ENCODE measurements around the gene AATK. TPM values are rescaled to one million over a fixed set of nuclear protein-coding genes. Genes with fewer than 3 reads are reported as not detected.
A peak's percentile ranks its signal among the peaks of the same experiment; 100 is the strongest.

The AATK gene
- total and polyA plus RNA-seq, 2 of the 13 experiments (the other 11 are each of a cell fraction or from before 2014, with no cell fraction given) = 2.9 to 8.4 TPM

DNA sequence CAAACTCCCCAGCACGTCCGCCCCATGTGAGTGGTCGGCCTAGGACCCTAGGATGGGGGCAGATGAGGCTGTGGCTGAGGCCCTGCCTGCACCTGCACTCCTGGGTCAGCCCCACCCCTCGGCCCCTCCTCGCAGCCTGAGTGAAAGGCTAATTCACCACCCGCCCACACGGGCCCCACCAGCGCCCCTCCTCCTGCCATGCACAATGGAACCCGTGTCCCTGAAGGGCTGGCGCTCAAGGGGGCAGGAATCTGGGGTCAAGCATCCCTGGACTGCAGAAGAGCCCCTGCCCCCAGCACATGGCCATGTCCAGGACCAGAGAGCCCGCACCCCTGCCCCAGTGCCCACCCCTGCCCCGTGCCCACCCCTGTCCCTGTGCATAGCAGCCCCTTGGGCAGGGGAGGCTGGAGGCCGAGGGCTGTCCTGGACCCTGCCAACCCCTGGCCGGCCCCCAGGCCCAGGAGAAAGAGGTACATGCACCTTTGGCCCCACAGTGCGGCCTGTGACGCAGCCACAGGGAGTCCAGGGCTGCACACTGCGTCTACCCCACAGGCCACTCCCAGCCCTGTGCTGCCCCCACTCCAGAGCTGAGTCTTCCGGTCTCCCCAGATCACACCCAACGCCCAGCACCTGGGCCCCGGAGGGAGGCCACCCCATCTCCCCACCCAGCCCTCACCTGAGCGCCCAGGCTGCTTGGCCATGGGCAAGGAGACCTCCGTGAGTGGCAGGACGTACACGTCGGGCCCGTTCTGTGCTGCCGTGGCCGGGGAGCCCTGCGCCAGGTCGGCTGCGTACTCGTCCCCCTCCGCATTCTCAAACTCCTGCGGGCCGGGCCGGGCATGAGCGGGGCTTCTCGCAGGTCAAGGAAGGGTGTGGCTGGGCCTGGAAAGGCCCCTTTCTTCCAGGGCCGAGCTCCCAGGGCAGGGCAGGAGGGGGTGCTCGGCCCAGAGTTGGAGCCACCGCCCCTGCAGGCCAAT lies 35.3 kb downstream of the AATK start (continued):
- TF ChIP-seq KDM2A (CRISPR knock-in tag; IDR thresholded peaks at IDR 0.05; ENCODE audit: borderline replicate concordance, low read depth) (0 out of 2 replicates have a peak, but pooled peaks have one; percentile 33), MBD4 (IDR thresholded peaks at IDR 0.05; ENCODE audit: borderline replicate concordance, low read length) (no peak), TBL1XR1 (IDR thresholded peaks at IDR 0.05; ENCODE audit: borderline replicate concordance, low read length, partially characterized antibody) (no peak), MAFF (IDR thresholded peaks at IDR 0.05; ENCODE audit: low read depth, low read length) (no peak), DRAP1 (CRISPR knock-in tag; IDR thresholded peaks at IDR 0.05) (0 out of 2 replicates have a peak, but pooled peaks have one; percentile 9), ZNF232 (CRISPR knock-in tag; IDR thresholded peaks at IDR 0.05; ENCODE audit: borderline replicate concordance) (no peak), ZNF768 (CRISPR knock-in tag; IDR thresholded peaks at IDR 0.05) (no peak), NR1H2 (CRISPR knock-in tag; IDR thresholded peaks at IDR 0.05; ENCODE audit: borderline replicate concordance, low read depth) (no peak), ATF3 (CRISPR knock-in tag; IDR thresholded peaks at IDR 0.05) (no peak), ZEB1 (IDR thresholded peaks at IDR 0.05; ENCODE audit: insufficient replicate concordance, low read depth) (no peak), THYN1 (CRISPR knock-in tag; IDR thresholded peaks at IDR 0.05; ENCODE audit: borderline replicate concordance, low read depth) (no peak), PCBP1 (IDR thresholded peaks at IDR 0.05; ENCODE audit: borderline replicate concordance, low read depth, low read length) (0 out of 2 replicates have a peak, but pooled peaks have one; percentile 75), NR2F2 (IDR thresholded peaks at IDR 0.05; ENCODE audit: borderline replicate concordance, low read depth) (peak; percentile 55; the same call in 1 of the 2 replicates), MYC (CRISPR knock-in tag; IDR thresholded peaks at IDR 0.05; ENCODE audit: borderline replicate concordance) (no peak; the same call in 1 of the 2 replicates), KLF15 (CRISPR knock-in tag; IDR thresholded peaks at IDR 0.05; ENCODE audit: borderline replicate concordance) (no peak), WIZ (CRISPR knock-in tag; IDR thresholded peaks at IDR 0.05) (no peak), SNRNP70 (IDR thresholded peaks at IDR 0.05; ENCODE audit: low read depth, low read length) (no peak), TBX3 (IDR thresholded peaks at IDR 0.05; ENCODE audit: borderline replicate concordance) (no peak), ZNF121 (CRISPR knock-in tag; IDR thresholded peaks at IDR 0.05) (no peak)
- TF ChIP-seq, protein P1, sequence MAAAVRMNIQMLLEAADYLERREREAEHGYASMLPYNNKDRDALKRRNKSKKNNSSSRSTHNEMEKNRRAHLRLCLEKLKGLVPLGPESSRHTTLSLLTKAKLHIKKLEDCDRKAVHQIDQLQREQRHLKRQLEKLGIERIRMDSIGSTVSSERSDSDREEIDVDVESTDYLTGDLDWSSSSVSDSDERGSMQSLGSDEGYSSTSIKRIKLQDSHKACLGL (CRISPR knock-in tag; IDR thresholded peaks at IDR 0.05) = no peak
- TF ChIP-seq, protein P2, sequence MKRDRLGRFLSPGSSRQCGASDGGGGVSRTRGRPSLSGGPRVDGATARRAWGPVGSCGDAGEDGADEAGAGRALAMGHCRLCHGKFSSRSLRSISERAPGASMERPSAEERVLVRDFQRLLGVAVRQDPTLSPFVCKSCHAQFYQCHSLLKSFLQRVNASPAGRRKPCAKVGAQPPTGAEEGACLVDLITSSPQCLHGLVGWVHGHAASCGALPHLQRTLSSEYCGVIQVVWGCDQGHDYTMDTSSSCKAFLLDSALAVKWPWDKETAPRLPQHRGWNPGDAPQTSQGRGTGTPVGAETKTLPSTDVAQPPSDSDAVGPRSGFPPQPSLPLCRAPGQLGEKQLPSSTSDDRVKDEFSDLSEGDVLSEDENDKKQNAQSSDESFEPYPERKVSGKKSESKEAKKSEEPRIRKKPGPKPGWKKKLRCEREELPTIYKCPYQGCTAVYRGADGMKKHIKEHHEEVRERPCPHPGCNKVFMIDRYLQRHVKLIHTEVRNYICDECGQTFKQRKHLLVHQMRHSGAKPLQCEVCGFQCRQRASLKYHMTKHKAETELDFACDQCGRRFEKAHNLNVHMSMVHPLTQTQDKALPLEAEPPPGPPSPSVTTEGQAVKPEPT (CRISPR knock-in tag; IDR thresholded peaks at IDR 0.05; ENCODE audit: low read depth) = no peak
- TF ChIP-seq, protein P3, sequence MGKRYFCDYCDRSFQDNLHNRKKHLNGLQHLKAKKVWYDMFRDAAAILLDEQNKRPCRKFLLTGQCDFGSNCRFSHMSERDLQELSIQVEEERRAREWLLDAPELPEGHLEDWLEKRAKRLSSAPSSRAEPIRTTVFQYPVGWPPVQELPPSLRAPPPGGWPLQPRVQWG (CRISPR knock-in tag; IDR thresholded peaks at IDR 0.05; ENCODE audit: borderline replicate concordance, low read depth) = no peak
- TF ChIP-seq, protein P4, sequence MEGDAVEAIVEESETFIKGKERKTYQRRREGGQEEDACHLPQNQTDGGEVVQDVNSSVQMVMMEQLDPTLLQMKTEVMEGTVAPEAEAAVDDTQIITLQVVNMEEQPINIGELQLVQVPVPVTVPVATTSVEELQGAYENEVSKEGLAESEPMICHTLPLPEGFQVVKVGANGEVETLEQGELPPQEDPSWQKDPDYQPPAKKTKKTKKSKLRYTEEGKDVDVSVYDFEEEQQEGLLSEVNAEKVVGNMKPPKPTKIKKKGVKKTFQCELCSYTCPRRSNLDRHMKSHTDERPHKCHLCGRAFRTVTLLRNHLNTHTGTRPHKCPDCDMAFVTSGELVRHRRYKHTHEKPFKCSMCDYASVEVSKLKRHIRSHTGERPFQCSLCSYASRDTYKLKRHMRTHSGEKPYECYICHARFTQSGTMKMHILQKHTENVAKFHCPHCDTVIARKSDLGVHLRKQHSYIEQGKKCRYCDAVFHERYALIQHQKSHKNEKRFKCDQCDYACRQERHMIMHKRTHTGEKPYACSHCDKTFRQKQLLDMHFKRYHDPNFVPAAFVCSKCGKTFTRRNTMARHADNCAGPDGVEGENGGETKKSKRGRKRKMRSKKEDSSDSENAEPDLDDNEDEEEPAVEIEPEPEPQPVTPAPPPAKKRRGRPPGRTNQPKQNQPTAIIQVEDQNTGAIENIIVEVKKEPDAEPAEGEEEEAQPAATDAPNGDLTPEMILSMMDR (CRISPR knock-in tag; IDR thresholded peaks at IDR 0.05) = 0 out of 2 replicates have a peak, but pooled peaks have one; percentile 11

Data from HepG2 (cell line).